BLaER1 treated with 17β-estradiol and CSF1 and Interleukin-3, amounts not matched to agents 10 nM and 100 nM (cell line): ENCODE results near the gene IFT27.

ENCODE experiments used
- H3K27ac ChIP-seq, 11 experiments: shearing (Covaris generic); formaldehyde crosslinking; 2 replicates each; pipeline ENCODE4 v1.8.1; 2022
- H3K27me3 ChIP-seq, 11 experiments: shearing (Covaris generic); formaldehyde crosslinking; 2 replicates each; pipeline ENCODE4 v1.8.1; 2022
- H3K36me3 ChIP-seq, 11 experiments: shearing (Covaris generic); formaldehyde crosslinking; 2 replicates each; pipeline ENCODE4 v1.8.1; 2022
- H3K4me1 ChIP-seq, 10 experiments: shearing (Covaris generic); formaldehyde crosslinking; 2 replicates each; pipeline ENCODE4 v1.8.1; 2022
- H3K4me2 ChIP-seq, 11 experiments: shearing (Covaris generic); formaldehyde crosslinking; 2 replicates each; pipeline ENCODE4 v1.8.1; 2022
- H3K4me3 ChIP-seq, 10 experiments: shearing (Covaris generic); formaldehyde crosslinking; 2 replicates each; pipeline ENCODE4 v1.8.1; 2022
- H3K9ac ChIP-seq, 11 experiments: shearing (Covaris generic); formaldehyde crosslinking; 2 replicates each; pipeline ENCODE4 v1.8.1; 2022
- H3K9me3 ChIP-seq, 11 experiments: shearing (Covaris generic); formaldehyde crosslinking; replicated peaks in 1 of 11; 2 replicates each; pipeline ENCODE4 v1.8.1; 2022
- H4K20me1 ChIP-seq, 11 experiments: shearing (Covaris generic); formaldehyde crosslinking; 2 replicates each; pipeline ENCODE4 v1.8.1; 2022
- Cebpa-rat ChIP-seq, 11 experiments: shearing (Covaris generic); IDR thresholded peaks; 2 replicates each; pipeline ENCODE4 v1.8.1; 2022

Gene IFT27

DNA sequence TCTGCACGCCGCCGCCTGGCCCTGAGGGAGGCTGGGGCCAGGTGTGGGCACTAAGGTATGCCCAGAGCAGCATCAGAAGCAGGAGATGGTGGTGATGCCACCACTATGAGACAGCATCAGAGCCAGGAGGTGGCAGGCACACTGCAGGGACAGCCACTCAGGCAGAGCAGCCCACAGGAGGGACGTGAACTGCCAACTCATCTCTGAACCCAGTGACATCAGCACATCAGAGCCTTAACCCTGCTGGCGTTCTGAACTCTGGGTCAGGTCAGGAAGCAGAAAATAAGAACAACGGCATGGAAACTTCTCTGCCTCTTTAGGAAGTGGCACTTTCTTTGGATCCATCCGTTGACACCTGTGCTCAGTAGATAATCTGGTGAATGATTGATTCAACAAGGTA lies 14.7 kb upstream of the IFT27 start:
- peaks cover 0 to 35% (median 4%) of the 10 kb centered on the region in 11 experiments; a peak in 9 of 22 replicates for H3K27me3 ChIP-seq
- peak overlapping the region in 1 of 11 experiments; percentile 52; a peak in 1 of 22 replicates for H3K27ac ChIP-seq
- peaks cover 7 to 35% (median 24%) of the 10 kb centered on the region in 10 experiments; a peak in 18 of 20 replicates for H3K4me1 ChIP-seq
- H3K4me2 ChIP-seq = peak overlapping the region in 7 of 11 experiments; percentile 3 to 25 (median 14); a peak in 10 of 22 replicates
- no peak for TF ChIP-seq Cebpa-rat (IDR thresholded peaks at IDR 0.05)
- peak overlapping the region in 2 of 11 experiments; percentile 0 to 13; a peak in 1 of 22 replicates for H3K9ac ChIP-seq
- H3K4me3 ChIP-seq = no peak overlapping the region
- H3K9me3 ChIP-seq = no peaks in the 10 kb centered on the region
- no peaks in the 10 kb centered on the region; a peak in 1 of 22 replicates for H4K20me1 ChIP-seq
- no peaks in the 10 kb centered on the region for H3K36me3 ChIP-seq

DNA sequence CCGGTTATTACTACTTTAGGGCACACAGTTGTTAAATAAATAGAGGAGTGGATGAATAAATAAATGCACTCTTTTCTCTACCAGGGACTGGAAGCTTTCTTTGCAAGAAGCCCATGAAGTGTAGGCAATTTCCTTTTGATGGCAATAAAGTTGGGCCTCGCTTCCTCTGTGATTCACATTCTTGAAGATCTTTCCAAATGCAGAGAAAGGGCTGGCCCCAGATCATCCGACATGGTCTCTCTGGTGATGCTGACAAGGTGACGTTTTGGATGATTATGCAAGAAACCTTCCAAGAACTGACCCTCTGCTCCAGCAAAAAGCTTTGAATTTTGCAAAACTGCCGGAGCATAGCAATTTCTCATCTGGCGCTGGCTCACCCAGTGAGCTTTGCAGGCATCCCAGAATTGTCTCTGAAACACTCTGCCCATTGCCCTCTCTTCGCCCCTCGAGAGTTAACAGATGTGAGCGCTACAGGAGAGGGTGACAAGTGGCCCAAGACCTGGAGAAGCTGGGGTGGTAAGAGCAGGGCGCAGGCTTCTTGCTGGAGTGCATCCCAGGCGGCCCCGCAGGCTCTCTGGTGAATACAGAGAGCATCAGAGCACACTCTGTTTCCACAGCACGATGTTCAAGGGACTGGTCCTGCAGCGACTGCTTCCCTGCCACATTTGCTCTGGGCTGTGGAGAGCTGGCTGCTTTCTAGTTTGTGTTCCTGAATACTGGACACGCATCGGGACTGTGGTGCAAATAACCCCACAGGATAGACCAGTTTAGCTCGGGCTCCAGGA lies 11.5 kb upstream of the IFT27 start:
- Histone ChIP-seq H3K4me3 (no peak overlapping the region), H3K9ac (peak overlapping the region in 1 of 11 experiments; percentile 18; a peak in 1 of 22 replicates), H3K4me1 (peaks cover 7 to 37% (median 26%) of the 10 kb centered on the region in 10 experiments; a peak in 18 of 20 replicates), H4K20me1 (no peaks in the 10 kb centered on the region; a peak in 1 of 22 replicates), H3K4me2 (peak overlapping the region in 7 of 11 experiments; percentile 4 to 56 (median 36); a peak in 8 of 22 replicates), H3K36me3 (no peaks in the 10 kb centered on the region), H3K27me3 (peaks cover 0 to 18% (median 0%) of the 10 kb centered on the region in 11 experiments; a peak in 2 of 22 replicates), H3K27ac (no peak overlapping the region), H3K9me3 (no peaks in the 10 kb centered on the region)
- no peak for TF ChIP-seq Cebpa-rat (IDR thresholded peaks at IDR 0.05)

DNA sequence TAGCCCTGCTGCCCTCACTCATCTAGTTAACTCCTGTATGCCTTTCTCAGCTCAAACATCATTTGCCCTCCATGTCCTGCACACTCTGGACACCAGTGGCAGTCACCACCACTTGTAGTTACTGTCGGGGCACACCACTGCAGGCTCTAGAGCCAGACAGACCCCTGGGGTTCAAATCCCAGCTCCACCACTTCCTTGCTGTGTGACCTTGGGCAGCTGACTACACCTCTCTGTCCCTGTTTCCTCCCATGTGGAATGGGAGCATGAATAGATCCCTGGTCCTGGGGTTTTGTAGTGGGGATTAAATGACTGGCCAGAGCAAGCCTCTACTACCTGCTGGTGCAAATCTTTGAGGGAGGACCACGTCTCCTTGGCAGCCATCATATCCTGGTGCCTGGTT lies 7.8 kb upstream of the IFT27 start:
- TF ChIP-seq Cebpa-rat (IDR thresholded peaks at IDR 0.05) = no peak
- Histone ChIP-seq H3K9ac (no peak overlapping the region), H4K20me1 (no peaks in the 10 kb centered on the region; a peak in 1 of 22 replicates), H3K4me2 (no peak overlapping the region), H3K4me3 (no peak overlapping the region), H3K27me3 (peaks cover 0 to 18% (median 0%) of the 10 kb centered on the region in 11 experiments; a peak in 2 of 22 replicates), H3K9me3 (no peaks in the 10 kb centered on the region), H3K27ac (no peak overlapping the region), H3K4me1 (peaks cover 5 to 40% (median 31%) of the 10 kb centered on the region in 10 experiments; a peak in 19 of 20 replicates), H3K36me3 (no peaks in the 10 kb centered on the region)

DNA sequence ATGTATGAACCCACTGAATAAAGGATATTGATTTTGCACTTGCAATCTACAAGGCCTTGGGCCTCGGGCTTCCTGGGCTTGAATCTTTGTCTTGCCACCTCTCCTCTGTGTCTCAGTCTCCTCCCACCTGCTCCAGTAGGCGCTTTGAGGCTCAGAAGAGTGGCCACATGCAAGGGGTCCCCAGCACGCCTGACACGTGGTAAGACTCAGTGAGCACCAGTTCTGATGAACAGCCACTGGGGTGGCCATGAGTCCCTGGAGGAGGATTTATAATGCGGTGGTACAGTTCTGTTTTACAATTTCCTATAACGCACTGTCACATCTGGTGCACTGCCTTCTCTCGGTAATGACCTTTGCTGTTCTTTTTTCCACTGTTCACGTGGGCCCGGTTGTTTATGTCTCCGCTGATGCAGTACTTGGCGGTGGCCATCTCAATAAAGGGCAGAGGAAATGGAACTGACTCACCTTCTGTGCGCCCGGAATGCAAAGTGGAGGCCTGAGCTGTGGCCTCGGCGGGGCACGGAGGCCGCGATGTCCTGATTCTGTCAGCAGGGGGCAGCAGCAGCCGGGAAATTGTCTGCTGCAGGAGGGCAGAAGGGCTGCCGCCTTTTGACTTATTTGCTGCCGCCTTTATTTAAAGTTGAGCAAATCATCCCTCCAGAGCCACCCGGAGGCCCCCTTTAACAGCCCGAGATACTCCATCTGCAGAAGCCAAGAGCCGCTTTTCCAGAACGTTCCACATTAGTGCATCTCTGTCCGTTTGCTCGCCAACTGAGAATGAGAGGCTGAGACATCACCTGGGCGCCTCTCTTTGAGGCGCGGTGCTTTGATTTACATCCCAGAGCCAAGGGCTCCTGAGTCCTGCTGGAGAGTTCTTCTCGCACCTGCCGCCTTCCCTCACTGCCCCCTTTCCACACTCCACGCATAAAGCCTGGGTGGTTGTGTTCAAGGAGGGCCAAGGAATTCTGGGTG lies 6.0 kb upstream of the IFT27 start:
- Histone ChIP-seq H3K9ac (peak overlapping the region in 3 of 11 experiments; percentile 22 to 36 (median 24); a peak in 5 of 22 replicates), H3K27ac (no peak overlapping the region), H4K20me1 (no peaks in the 10 kb centered on the region), H3K4me2 (peak overlapping the region; percentile 21 to 64 (median 41); a peak in 20 of 22 replicates), H3K4me1 (peaks cover 6 to 30% (median 19%) of the 10 kb centered on the region in 10 experiments), H3K4me3 (no peak overlapping the region), H3K9me3 (peaks cover 0 to 17% (median 9%) of the 10 kb centered on the region in 11 experiments; a peak in 6 of 22 replicates), H3K36me3 (no peaks in the 10 kb centered on the region), H3K27me3 (peaks cover 0 to 6% (median 0%) of the 10 kb centered on the region in 11 experiments; a peak in 1 of 22 replicates)
- no peak for TF ChIP-seq Cebpa-rat (IDR thresholded peaks at IDR 0.05)

DNA sequence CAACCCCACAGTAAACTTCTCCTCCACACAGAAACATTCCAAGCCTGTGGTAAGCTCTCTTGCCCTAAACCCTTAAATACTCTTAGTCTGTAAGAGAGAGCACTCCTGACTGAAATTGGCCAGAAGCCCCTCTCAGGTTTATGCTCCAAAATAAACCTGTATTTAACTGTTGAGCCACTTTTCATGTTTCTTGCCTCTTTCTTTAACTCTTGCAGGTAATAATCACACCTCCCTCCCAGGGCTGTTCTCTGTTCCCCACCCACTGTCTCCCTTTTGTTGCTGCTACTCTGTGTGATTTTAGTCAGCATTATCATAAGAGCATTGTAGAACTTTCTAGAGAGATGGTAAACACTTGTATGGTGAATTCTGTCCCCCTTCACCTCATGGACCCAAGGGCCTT lies 2.1 kb upstream of the IFT27 start:
- no peak for TF ChIP-seq Cebpa-rat (IDR thresholded peaks at IDR 0.05)
- no peaks in the 10 kb centered on the region for H3K27me3 ChIP-seq
- peaks cover 0 to 17% (median 9%) of the 10 kb centered on the region in 11 experiments; a peak in 6 of 22 replicates for H3K9me3 ChIP-seq
- H3K36me3 ChIP-seq = no peaks in the 10 kb centered on the region
- no peak overlapping the region for H3K9ac ChIP-seq
- H3K27ac ChIP-seq = no peak overlapping the region
- H4K20me1 ChIP-seq = no peaks in the 10 kb centered on the region
- no peak overlapping the region for H3K4me2 ChIP-seq
- H3K4me3 ChIP-seq = no peak overlapping the region
- peaks cover 27 to 46% (median 40%) of the 10 kb centered on the region in 10 experiments for H3K4me1 ChIP-seq

DNA sequence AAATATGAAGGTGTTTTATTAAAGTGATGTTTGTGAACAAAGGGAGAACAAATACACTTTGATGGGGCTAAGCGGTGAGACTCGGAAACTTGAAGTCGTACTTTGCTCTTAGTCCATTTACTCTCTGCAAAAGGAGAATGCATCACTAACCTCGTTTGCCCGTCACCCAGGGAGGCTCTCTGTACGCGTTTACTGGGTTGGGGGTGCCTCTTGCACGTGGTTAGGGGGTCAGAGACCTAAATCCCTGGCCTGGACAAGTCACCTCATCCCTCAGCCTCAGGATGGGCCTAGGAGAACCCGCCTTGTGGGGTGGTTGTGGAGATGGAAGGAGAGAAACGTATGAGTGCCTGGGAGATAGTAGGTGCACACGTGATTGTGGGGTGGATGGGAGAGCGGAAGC lies 803 bp upstream of the IFT27 start:
- Histone ChIP-seq H3K27ac (peak overlapping the region in 2 of 11 experiments; percentile 2 to 6; a peak in 1 of 22 replicates), H3K4me1 (peaks cover 24 to 50% (median 47%) of the 10 kb centered on the region in 10 experiments), H3K9ac (peak overlapping the region in 9 of 11 experiments; percentile 16 to 56 (median 42); a peak in 14 of 22 replicates), H4K20me1 (no peaks in the 10 kb centered on the region), H3K4me2 (peak overlapping the region; percentile 58 to 81 (median 71)), H3K27me3 (no peaks in the 10 kb centered on the region), H3K36me3 (no peaks in the 10 kb centered on the region), H3K9me3 (peaks cover 0 to 17% (median 9%) of the 10 kb centered on the region in 11 experiments; a peak in 6 of 22 replicates), H3K4me3 (peak overlapping the region in 6 of 10 experiments; percentile 11 to 42 (median 34); a peak in 7 of 20 replicates)
- no peak for TF ChIP-seq Cebpa-rat (IDR thresholded peaks at IDR 0.05)

DNA sequence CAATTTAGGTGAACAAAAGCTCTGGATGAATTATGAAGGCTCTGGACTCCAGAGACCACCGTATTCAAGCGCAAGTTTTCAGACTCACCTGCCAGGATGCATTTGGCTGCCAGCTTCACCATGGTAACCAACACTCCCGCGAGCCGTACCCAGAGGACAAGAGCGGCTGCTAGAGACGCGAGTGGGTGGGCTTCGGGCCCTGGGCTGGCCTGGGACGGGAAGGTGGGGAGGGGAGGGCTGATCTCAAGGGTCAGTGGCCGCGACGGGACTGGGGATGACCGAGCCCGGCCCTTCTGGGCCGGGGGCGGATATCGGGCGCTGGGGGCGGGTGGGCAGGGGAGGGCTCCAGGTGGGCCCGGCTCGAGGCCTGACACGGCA lies 344 bp downstream of the IFT27 start:
- Histone ChIP-seq H3K9ac (peak overlapping the region; percentile 71 to 81 (median 79)), H4K20me1 (no peaks in the 10 kb centered on the region; a peak in 1 of 22 replicates), H3K4me1 (peaks cover 33 to 57% (median 53%) of the 10 kb centered on the region in 10 experiments), H3K36me3 (no peaks in the 10 kb centered on the region), H3K9me3 (peaks cover 0 to 17% (median 9%) of the 10 kb centered on the region in 11 experiments; a peak in 6 of 22 replicates), H3K27ac (peak overlapping the region; percentile 35 to 74 (median 59); a peak in 21 of 22 replicates), H3K4me2 (peak overlapping the region; percentile 77 to 97 (median 91)), H3K27me3 (no peaks in the 10 kb centered on the region), H3K4me3 (peak overlapping the region; percentile 58 to 78 (median 72))
- TF ChIP-seq Cebpa-rat (IDR thresholded peaks at IDR 0.05) = no peak

DNA sequence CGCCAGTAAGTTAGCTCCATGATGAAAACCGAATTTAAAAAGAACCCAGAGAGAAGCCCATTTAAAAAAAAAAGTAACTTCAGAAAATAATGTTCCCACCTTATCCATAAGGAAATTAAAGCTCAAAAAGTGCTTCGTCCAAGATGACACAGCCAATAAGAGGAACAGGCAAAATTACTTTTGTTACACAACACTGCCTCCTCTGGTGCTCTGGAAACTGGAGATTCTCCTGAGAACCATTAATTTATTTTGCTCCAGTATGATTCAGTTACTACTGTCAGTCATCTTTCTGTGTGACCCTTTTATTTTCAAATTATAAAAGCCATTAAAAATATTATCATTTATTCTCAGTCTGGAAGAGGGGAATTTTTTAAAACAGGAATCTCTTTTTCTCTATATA lies 2.0 kb downstream of the IFT27 start:
- Histone ChIP-seq H3K4me1 (peaks cover 50 to 73% (median 69%) of the 10 kb centered on the region in 10 experiments), H3K27me3 (no peaks in the 10 kb centered on the region), H3K9me3 (peaks cover 0 to 17% (median 9%) of the 10 kb centered on the region in 11 experiments; a peak in 6 of 22 replicates), H3K9ac (no peak overlapping the region), H3K36me3 (no peaks in the 10 kb centered on the region), H3K4me3 (no peak overlapping the region), H4K20me1 (peaks cover 0 to 7% (median 0%) of the 10 kb centered on the region in 11 experiments; a peak in 2 of 22 replicates), H3K4me2 (peak overlapping the region in 5 of 11 experiments; percentile 6 to 97 (median 15); a peak in 6 of 22 replicates), H3K27ac (no peak overlapping the region)
- no peak for TF ChIP-seq Cebpa-rat (IDR thresholded peaks at IDR 0.05)
